ENCODE measurements around the gene FAM83F.

GRCh38 chr22:40044870-40045834 lies 50.4 kb downstream of the FAM83F start:
- no peak for TF ChIP-seq CTCF (IDR thresholded peaks at IDR 0.05)
- TF ChIP-seq PBX3 (IDR thresholded peaks at IDR 0.05): no peak
- no peak for TF ChIP-seq ELK1 (IDR thresholded peaks at IDR 0.05; ENCODE audit: low read depth, low read length)
- TF ChIP-seq CEBPB (IDR thresholded peaks at IDR 0.05): no peak
- TF ChIP-seq REST (IDR thresholded peaks at IDR 0.05): no peak
- TF ChIP-seq RAD21 (conservative IDR thresholded peaks at IDR 0.05 in 1 of 2, IDR thresholded peaks at IDR 0.05 in 1 of 2): no peak
- TF ChIP-seq MAX (IDR thresholded peaks at IDR 0.05): peak; percentile 31; the same call in 1 of the 2 replicates
- peak; percentile 21; the same call in 1 of the 2 replicates for TF ChIP-seq POLR2A (IDR thresholded peaks at IDR 0.05; ENCODE audit: low read length)
- no peak for TF ChIP-seq ZNF302 (CRISPR knock-in tag; IDR thresholded peaks at IDR 0.05)
- no peak for TF ChIP-seq MAZ (IDR thresholded peaks at IDR 0.05; ENCODE audit: borderline replicate concordance, low read depth, low read length)
- TF ChIP-seq E2F6 (IDR thresholded peaks at IDR 0.05; ENCODE audit: borderline replicate concordance, low read depth): no peak
- no peak; a peak in 1 of 5 replicates for TF ChIP-seq JUN (IDR thresholded peaks at IDR 0.05)
